ENCODE data around the gene GPHB5. TPM values are rescaled to one million over a fixed set of nuclear protein-coding genes. Genes with fewer than 3 reads are reported as not detected.
A peak's percentile ranks its signal among the peaks of the same experiment; 100 is the strongest.
"Not testable (repeated sequence)": the region's sequence is repeated elsewhere in the genome, so short reads cannot be mapped to it uniquely, and the experiment has no call there.

Gene GPHB5
- total RNA-seq, 2 experiments from 2014 or later: not detected

- H3K4me3 Mint-ChIP-seq: no peak overlapping the region
- ChIA-PET CTCF (interaction anchor here (0.5 kb wide), 1 partner anchor 804 kb away, joined by 3 read pairs; no protein-coding TSS in a partner anchor), POLR2A (no interaction called here)
- DNase-seq (no peak), ATAC-seq (no peak)
- no peaks in the 10 kb centered on the region for H3K36me3 Mint-ChIP-seq (ENCODE audit: low read depth)
- no peak overlapping the region for H3K27ac Mint-ChIP-seq
- H3K4me1 Mint-ChIP-seq: no peaks in the 10 kb centered on the region
- H3K9me3 Mint-ChIP-seq (ENCODE audit: low read depth): no peaks in the 10 kb centered on the region
- intact Hi-C loops (cut with DNase I, micrococcal nuclease): no loop called here
- peaks cover 12% of the 10 kb centered on the region for H3K27me3 Mint-ChIP-seq
These were observed 4.3 kb upstream of the GPHB5 start for GRCh38 chr14:63322897-63323573.

DNA sequence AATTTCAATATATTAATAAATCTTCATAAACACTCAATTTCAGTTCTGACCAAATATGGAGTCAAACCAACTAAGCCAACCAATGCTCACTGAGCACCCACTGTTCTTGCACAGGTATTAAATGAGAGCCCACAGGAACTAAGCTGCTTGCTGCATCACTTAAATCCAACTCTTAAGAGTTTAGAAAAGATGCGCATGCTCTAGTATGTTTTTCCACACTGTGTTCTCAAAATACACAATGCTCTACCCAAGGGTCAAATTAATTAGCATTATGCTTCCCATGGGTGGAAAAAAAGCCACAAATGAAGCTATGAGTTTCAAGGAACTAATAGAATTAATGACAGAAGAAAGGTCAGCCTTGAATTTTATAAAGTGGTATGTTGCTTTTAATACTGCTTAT, 3.7 kb upstream of the GPHB5 start:
- Mint-ChIP-seq H3K9me3 (ENCODE audit: low read depth) (no peaks in the 10 kb centered on the region), H3K27ac (no peak overlapping the region), H3K27me3 (peaks cover 13% of the 10 kb centered on the region), H3K36me3 (ENCODE audit: low read depth) (no peaks in the 10 kb centered on the region), H3K4me3 (no peak overlapping the region), H3K4me1 (no peaks in the 10 kb centered on the region)
- intact Hi-C loops (cut with DNase I, micrococcal nuclease): no loop called here
- ATAC-seq (no peak), DNase-seq (no peak)
- ChIA-PET POLR2A (no interaction called here), CTCF (interaction anchor here (0.5 kb wide), 1 partner anchor 805 kb away, joined by 3 read pairs; no protein-coding TSS in a partner anchor)

DNA sequence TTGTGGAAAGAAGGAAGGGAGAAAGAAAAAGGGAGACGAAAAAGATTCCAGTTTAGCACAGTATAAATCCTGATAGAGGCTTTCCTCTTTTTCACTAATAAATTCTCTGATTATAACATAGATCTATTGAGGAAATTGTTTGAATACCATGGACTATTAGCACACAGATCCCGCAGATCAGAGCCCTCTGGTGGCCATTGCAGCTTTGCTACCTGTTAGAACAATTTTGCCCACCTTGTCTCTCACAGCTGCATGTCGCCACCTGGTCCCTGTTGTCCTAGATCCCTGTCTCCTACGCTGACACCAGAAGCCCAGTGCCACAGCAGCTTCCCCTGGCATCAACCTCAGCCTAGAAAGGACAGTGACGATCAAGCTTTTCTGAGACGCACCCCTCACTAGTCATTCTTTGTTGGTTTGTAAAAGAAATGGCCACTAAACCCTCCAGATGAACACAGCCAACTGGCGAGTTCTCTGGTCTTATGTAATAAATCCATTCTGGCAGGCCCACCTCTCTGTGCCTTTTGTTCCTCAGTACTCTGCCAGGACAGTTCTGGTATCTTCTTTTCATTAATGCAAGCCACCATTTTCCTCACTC, 9.9 kb downstream of the GPHB5 start:
- no peaks in the 10 kb centered on the region for H3K9me3 Mint-ChIP-seq (ENCODE audit: low read depth)
- peaks cover 5% of the 10 kb centered on the region for H3K27me3 Mint-ChIP-seq
- peak; percentile 28 for DNase-seq
- H3K4me3 Mint-ChIP-seq: no peak overlapping the region
- no peaks in the 10 kb centered on the region for H3K36me3 Mint-ChIP-seq (ENCODE audit: low read depth)
- no peak overlapping the region for H3K27ac Mint-ChIP-seq
- no peak for ATAC-seq
- ChIA-PET POLR2A (no interaction called here), CTCF (interaction anchor here (0.5 to 0.7 kb wide), 3 partner anchors 996 to 1188 kb away, joined by 3 read pairs; no protein-coding TSS in a partner anchor)
- intact Hi-C loops (cut with DNase I, micrococcal nuclease): no loop called here
- no peaks in the 10 kb centered on the region for H3K4me1 Mint-ChIP-seq

- CTCF ChIA-PET; H3K27ac Mint-ChIP-seq; H3K4me1 Mint-ChIP-seq; POLR2A ChIA-PET; H3K36me3 Mint-ChIP-seq (ENCODE audit: low read depth); H3K4me3 Mint-ChIP-seq; ATAC-seq; intact Hi-C loops (cut with DNase I, micrococcal nuclease); DNase-seq; H3K9me3 Mint-ChIP-seq (ENCODE audit: low read depth); H3K27me3 Mint-ChIP-seq: not testable (repeated sequence)
These were observed 14.3 kb downstream of the GPHB5 start for GRCh38 chr14:63304429-63304828.

GRCh38 chr14:63301891-63302534, 16.7 kb downstream of the GPHB5 start:
- Mint-ChIP-seq H3K4me1 (no peaks in the 10 kb centered on the region), H3K4me3 (no peak overlapping the region), H3K9me3 (ENCODE audit: low read depth) (no peaks in the 10 kb centered on the region), H3K27me3 (peaks cover 3% of the 10 kb centered on the region), H3K27ac (no peak overlapping the region), H3K36me3 (ENCODE audit: low read depth) (no peaks in the 10 kb centered on the region)
- CTCF ChIA-PET: interaction anchor here (0.7 to 0.8 kb wide), 2 partner anchors 103 to 1270 kb away, joined by 3 to 4 read pairs; no protein-coding TSS in a partner anchor
- no peak for ATAC-seq
- POLR2A ChIA-PET: no interaction called here
- intact Hi-C loops (cut with DNase I, micrococcal nuclease): no loop called here
- DNase-seq: no peak

DNA sequence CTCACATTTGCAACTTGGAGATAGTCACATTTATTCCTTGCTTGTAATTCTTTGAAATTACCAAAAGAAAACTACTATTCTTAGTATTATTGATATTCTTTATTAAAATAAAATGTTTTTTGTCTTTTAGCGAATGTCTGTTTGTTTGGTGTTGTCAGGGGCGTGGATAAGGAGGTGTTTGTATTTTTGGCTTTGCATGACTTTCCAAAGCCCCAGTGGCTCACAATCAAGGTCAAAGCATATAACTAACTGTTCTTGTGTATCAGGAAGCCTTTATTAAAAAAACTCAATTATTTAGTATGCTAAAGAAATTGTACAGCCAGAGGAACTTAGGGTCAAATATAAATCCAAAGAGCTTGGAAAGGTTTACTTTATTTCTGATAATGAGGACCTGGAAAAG, 17.9 kb downstream of the GPHB5 start:
- H3K27me3 Mint-ChIP-seq: peaks cover 3% of the 10 kb centered on the region
- POLR2A ChIA-PET: no interaction called here
- intact Hi-C loops (cut with DNase I, micrococcal nuclease): no loop called here
- H3K4me1 Mint-ChIP-seq: peaks cover 2% of the 10 kb centered on the region
- no peak overlapping the region for H3K4me3 Mint-ChIP-seq
- H3K27ac Mint-ChIP-seq: no peak overlapping the region
- CTCF ChIA-PET: interaction anchor here (0.8 kb wide), 1 partner anchor 104 kb away, joined by 4 read pairs; no protein-coding TSS in a partner anchor
- no peak for ATAC-seq
- no peaks in the 10 kb centered on the region for H3K36me3 Mint-ChIP-seq (ENCODE audit: low read depth)
- no peak for DNase-seq
- H3K9me3 Mint-ChIP-seq (ENCODE audit: low read depth): no peaks in the 10 kb centered on the region

DNA sequence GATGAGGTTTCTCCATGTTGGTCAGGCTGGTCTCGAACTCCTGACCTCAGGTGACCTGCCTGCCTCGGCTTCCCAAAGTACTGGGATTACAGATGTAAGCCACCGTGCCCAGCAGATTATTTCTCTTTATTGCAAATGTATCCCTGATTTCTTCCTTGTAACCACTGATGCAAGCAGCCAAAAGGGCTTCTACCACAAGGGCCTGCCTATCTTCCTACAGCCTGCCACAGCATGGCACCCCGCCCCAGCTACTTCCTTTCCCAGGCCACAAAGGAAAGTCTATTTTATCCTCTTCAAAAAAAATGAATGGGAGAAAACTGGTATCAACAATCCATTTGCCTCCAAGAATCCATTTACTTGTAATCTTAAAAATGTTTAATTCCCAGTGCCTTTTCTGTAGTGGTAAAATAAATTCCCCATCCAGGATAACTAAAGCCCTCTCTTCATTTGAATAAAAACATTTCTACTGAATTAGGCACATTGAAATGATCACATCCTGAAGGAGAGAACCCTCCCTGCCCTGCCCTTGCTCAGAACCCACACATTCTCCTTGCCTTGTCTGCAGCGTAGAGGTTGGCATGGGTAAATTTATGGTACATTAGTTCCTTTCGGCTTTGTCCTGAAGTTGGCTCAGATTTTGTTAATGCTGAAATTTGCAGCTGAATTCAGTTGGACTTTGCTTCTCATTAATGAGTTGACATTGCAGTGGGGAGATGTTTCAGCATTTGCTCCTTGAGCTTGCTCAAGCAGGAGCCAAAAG, 19.2 kb downstream of the GPHB5 start:
- Mint-ChIP-seq H3K4me3 (no peak overlapping the region), H3K27ac (no peak overlapping the region), H3K36me3 (ENCODE audit: low read depth) (no peaks in the 10 kb centered on the region), H3K4me1 (peaks cover 2% of the 10 kb centered on the region), H3K27me3 (peaks cover 4% of the 10 kb centered on the region), H3K9me3 (ENCODE audit: low read depth) (no peaks in the 10 kb centered on the region)
- ChIA-PET POLR2A (no interaction called here), CTCF (interaction anchor here (0.7 kb wide), 1 partner anchor 970 kb away, joined by 3 read pairs; no protein-coding TSS in a partner anchor)
- intact Hi-C loops (cut with DNase I, micrococcal nuclease): no loop called here
- ATAC-seq (no peak), DNase-seq (no peak)

DNA sequence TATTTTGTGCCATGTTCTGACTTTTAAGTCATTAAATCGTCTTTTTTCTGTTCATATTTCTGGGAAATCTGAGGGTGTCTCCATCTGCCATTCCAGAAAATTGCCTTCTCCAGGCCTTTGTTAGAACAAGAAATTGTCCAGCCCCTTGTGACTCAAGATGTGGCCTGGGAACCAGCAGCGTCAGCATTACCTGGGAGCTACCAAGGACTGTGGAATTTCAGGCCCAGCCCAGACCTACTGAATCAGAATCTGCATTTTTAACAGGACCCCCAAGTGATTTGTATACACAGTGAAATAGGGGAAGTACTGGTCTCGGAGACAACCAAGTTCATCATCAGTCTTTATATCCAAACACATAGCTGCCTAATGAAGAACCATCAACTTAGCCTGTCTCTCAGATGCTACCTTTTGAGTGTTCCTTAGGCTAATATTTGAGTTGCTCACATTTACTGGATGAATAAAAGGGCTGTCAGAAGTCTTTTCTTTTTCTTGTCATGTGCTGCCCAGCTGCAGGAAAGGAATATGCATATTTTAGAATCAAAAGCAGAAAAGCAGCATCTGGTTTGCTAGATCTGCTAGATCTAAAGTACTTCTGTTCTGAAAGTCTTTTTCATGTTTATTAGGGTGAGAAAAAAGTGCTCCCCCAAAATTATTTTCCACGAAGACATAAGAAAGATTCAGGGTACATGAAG, 21.2 kb downstream of the GPHB5 start:
- POLR2A ChIA-PET: no interaction called here
- Mint-ChIP-seq H3K27me3 (peaks cover 5% of the 10 kb centered on the region), H3K9me3 (ENCODE audit: low read depth) (no peaks in the 10 kb centered on the region), H3K27ac (no peak overlapping the region), H3K4me3 (no peak overlapping the region), H3K36me3 (ENCODE audit: low read depth) (no peaks in the 10 kb centered on the region), H3K4me1 (peaks cover 2% of the 10 kb centered on the region)
- CTCF ChIA-PET: interaction anchor here (0.5 to 0.6 kb wide), 2 partner anchors 93 to 1170 kb away, joined by 3 read pairs; no protein-coding TSS in a partner anchor
- intact Hi-C loops (cut with DNase I, micrococcal nuclease): no loop called here
- no peak for ATAC-seq
- DNase-seq: no peak

GRCh38 chr14:63296060-63296563, 22.6 kb downstream of the GPHB5 start:
- no peak overlapping the region for H3K27ac Mint-ChIP-seq
- H3K27me3 Mint-ChIP-seq: peaks cover 7% of the 10 kb centered on the region
- H3K4me3 Mint-ChIP-seq: no peak overlapping the region
- H3K36me3 Mint-ChIP-seq (ENCODE audit: low read depth): no peaks in the 10 kb centered on the region
- intact Hi-C loops (cut with DNase I, micrococcal nuclease): no loop called here
- POLR2A ChIA-PET: no interaction called here
- ATAC-seq: peak; percentile 64
- CTCF ChIA-PET: interaction anchor here (1.2 to 1.5 kb wide), 2 partner anchors 9 to 13 kb away, joined by 3 read pairs; no protein-coding TSS in a partner anchor
- peak; percentile 37 for DNase-seq
- H3K9me3 Mint-ChIP-seq (ENCODE audit: low read depth): no peaks in the 10 kb centered on the region
- H3K4me1 Mint-ChIP-seq: peaks cover 2% of the 10 kb centered on the region

- intact Hi-C loops (cut with DNase I, micrococcal nuclease): no loop called here
- Mint-ChIP-seq H3K27me3 (peaks cover 9% of the 10 kb centered on the region), H3K27ac (no peak overlapping the region), H3K4me3 (no peak overlapping the region), H3K9me3 (ENCODE audit: low read depth) (no peaks in the 10 kb centered on the region), H3K4me1 (peaks cover 2% of the 10 kb centered on the region), H3K36me3 (ENCODE audit: low read depth) (no peaks in the 10 kb centered on the region)
- CTCF ChIA-PET: interaction anchor here (1.2 to 1.5 kb wide), 2 partner anchors 8 to 12 kb away, joined by 3 read pairs; no protein-coding TSS in a partner anchor
- DNase-seq: no peak
- POLR2A ChIA-PET: no interaction called here
- ATAC-seq: no peak
These were observed 23.5 kb downstream of the GPHB5 start for GRCh38 chr14:63295231-63295685.
